AG10803 (cell line): ENCODE data around the gene BID.
"Not testable (repeated sequence)": the region's sequence is repeated elsewhere in the genome, so short reads cannot be mapped to it uniquely, and the experiment has no call there.

ENCODE experiments used
- DNase-seq: peaks from one replicate; pipeline ENCODE4 v3.0.0; 2010; ENCODE audit warnings: low read depth
- H3K4me3 ChIP-seq: 2 replicates; pipeline ENCODE4 v1.5.1; 2011; ENCODE audit warnings: mild to moderate bottlenecking, low read length, control low read depth
- CTCF ChIP-seq: conservative IDR thresholded peaks from 2 replicates; pipeline ENCODE4 v1.5.1; 2011; ENCODE audit warnings: mild to moderate bottlenecking, low read length, control low read depth, inconsistent platforms

BID gene

GRCh38 chr22:17698948-17699347 is 75.3 kb downstream of the BID start:
- no peak for TF ChIP-seq CTCF
- H3K4me3 ChIP-seq, result no peak overlapping the region
- DNase-seq, result no peak

- not testable (repeated sequence) for H3K4me3 ChIP-seq, DNase-seq
Observed at GRCh38 chr22:17698276-17698675, 76.0 kb downstream of the BID start.

- not testable (repeated sequence) for H3K4me3 ChIP-seq, DNase-seq
Observed at GRCh38 chr22:17697196-17697595, 77.1 kb downstream of the BID start.

GRCh38 chr22:17695986-17696385 is 78.3 kb downstream of the BID start:
- DNase-seq, result no peak
- no peak overlapping the region for H3K4me3 ChIP-seq
- TF ChIP-seq CTCF, result no peak

- no peak overlapping the region for H3K4me3 ChIP-seq
- no peak for TF ChIP-seq CTCF
- DNase-seq, result no peak
Observed at GRCh38 chr22:17694752-17695151, 79.5 kb downstream of the BID start.

GRCh38 chr22:17694193-17694592 is 80.1 kb downstream of the BID start:
- no peak for DNase-seq
- no peak for TF ChIP-seq CTCF
- H3K4me3 ChIP-seq, result no peak overlapping the region

GRCh38 chr22:17692841-17693240 is 81.4 kb downstream of the BID start:
- DNase-seq, result no peak
- TF ChIP-seq CTCF, result no peak
- no peak overlapping the region for H3K4me3 ChIP-seq

GRCh38 chr22:17684245-17684644 is 90.0 kb downstream of the BID start:
- no peak for DNase-seq
- no peak for TF ChIP-seq CTCF
- no peak overlapping the region for H3K4me3 ChIP-seq
